ENCODE data around the gene MSH2.
"Not testable (repeated sequence)": the region's sequence is repeated elsewhere in the genome, so short reads cannot be mapped to it uniquely, and the experiment has no call there.

MSH2 gene
- 37.9 to 46.6 (median 41.3) reads per million in 4 experiments for total RNA-seq

- peak; percentile 88 for DNase-seq
Measured at GRCh38 chr2:47402805-47403608, at the start of gene MSH2. Gene MSH2 (plus strand): TSS chr2:47403156. CDS start chr2:47403192, 36 bp downstream.

GRCh38 chr2:47354013-47354847 lies 48.7 kb upstream of the MSH2 start:
- no peak for DNase-seq

DNA sequence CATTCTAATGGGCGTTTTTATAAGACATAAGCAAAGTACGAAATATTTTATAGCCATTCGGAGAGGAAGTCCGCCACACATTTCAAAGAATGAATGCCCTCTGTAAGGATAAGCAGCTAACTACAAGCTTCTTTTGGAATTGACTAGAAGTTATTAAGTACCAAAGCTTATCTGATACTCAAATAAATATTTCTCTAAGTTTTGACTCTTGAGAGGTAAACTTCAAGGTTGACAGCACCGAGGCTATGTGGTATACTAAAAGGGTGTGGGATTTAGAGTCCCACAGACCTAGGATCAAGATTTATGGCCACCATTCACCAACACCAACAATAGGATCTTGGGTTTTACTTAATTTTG lies 48.1 kb upstream of the MSH2 start:
- DNase-seq = no peak

DNA sequence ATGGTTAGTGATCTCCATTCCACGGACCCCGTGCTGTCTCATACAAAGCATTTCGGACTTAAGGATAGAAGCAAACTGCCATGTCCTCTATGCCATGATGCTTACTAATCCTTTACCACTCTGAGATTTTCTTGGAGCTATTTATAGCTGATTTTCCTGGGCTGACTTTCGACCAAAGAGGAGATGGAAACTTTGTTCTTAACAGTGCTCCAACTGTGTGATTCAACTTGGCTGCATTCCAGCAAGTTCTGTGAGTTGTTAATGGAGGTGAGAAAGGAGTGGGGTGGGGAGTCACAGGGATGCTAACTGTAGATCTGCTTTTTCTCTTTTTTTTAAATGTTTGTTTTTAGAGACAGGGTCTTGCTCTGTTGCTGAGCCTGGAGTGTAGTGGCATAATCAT lies 45.5 kb upstream of the MSH2 start:
- DNase-seq = no peak

GRCh38 chr2:47359375-47359868 lies 43.5 kb upstream of the MSH2 start:
- DNase-seq = no peak

DNA sequence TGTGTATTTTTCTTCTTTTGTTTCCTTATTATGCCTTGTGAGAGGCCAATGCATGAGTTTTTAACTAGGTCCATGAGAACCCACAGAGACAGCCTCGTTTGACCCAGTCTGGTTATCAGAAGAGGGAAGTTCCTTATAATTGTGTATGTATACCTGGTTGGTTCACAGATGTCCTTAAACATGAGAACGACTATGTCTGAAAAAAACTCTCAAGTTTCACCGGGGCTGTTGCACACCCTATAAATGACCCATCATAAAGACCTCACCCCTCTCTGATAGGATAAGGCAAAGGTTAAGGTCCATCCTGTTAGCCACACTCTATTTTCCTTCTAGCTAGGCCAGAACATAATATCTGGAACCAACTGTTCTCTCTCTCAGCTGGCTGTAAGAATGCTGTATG lies 42.7 kb upstream of the MSH2 start:
- DNase-seq = no peak

DNA sequence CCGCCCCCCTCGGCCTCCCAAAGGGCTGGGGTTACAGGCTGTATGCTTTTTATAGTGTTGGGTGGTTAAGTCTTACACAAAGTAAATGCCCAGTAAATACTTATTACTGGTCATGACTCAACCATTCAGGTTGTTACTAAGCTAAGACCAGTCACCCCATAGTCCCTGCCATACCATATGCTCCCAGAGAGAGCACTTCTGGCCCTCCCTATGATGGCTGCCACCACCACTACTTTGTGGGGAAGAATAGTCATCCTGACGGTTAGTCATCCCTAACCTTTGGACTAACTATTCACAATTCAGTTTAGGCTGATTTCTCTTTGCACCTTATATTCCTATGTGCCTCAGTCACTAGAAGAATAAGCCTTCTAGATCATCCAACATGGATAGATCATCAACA lies 42.0 kb upstream of the MSH2 start:
- no peak for DNase-seq

DNA sequence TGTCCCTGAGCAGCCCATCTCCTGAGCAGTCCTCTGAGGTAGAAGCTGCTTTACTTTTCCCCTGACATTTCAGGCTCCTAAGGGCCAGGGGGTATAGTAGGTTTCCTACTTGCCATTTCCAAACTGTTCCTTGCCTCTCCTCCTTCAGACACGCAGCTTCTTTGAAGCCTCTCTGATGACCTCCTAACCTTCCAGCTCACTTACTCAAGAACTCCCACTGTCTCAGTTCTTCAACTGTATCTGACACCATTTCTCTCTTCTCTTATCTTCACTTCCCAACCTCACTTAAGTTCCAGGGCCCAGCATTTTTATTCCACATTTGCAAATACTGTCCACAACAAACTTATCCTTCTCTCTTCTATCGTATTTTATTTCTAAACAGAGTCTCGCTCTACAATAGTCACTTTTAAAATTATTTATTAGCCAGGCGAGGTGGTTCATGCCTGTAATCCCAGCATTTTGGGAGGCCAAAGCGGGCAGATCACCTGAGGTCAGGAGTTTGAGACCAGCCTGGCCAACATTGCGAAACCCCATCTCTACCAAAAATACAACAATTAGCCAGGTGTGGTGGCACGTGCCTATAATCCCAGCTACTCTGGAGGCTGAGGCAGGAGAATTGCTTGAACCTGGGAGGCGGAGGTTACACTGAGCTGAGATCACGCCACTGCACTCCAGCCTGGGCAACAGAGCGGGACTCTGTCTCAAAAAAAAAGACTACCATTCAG lies 41.3 kb upstream of the MSH2 start:
- not testable (repeated sequence) for DNase-seq

DNA sequence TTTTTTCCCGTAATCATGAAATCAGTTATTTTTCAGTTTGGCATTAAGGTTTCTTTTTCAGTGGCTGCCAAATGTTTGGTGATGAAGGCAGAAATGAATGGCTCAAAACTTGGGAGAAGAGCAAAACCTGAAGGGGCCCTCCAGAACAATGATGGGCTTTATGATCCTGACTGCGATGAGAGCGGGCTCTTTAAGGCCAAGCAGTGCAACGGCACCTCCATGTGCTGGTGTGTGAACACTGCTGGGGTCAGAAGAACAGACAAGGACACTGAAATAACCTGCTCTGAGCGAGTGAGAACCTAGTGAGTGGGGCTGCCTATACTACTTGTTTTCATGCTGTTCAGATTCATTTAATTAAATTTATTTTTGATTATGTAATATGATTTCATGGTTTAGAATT lies 29.2 kb upstream of the MSH2 start:
- DNase-seq = no peak

DNA sequence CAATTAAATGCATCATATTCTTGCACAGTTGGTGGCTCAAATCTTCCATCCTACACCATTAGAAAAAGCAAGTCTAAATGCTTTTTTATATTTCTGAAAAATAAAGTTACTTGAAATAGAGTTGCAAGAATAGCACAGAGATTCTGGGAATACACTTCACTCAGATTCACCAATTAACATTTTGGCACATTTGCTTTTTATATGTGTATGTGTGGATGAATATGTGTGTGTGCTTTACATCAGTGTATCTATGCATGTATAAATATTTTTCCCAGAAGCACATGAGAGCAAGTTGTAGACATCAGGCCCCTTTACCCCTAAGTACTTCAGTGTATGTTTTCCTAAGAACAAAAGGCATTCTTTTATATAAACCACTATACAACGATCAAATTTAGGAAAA lies 27.6 kb upstream of the MSH2 start:
- DNase-seq = no peak

DNA sequence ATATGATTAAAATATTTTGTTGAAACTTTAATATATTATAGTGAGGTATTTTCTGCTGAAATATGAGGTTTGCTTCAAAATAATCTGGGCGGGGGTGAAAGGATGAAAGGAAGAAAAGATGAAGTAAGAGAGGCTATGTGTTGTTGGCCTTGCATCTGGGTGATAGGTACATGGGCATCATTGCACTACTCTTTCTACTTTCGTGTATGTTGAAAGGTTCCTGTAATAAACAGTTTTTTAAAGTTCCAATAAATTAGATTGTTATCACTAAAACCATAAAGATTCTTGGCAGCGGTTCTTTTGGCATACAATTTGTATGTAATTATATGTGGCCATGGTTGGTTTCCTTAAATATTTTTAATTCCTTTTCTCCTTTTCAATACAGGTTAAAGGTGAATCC lies 23.6 kb upstream of the MSH2 start:
- DNase-seq = no peak

DNA sequence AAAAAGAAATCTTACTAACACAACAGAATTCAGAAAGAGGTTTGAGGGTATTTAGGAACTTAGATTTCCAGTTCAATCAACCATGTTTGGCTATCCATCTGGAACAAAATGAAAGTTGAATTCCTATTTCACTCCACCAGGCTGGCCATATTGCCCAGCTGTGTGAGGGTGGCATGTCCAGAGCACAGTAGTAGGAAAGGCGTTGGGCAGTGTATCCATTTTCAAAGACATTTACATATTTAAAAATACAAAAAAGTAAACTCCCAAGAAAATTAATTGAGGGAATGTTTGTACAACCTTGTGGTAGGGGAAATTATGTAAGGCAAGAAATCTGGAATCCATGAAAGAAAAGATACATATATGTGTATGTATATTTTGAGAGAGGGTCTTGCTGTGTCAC lies 21.5 kb upstream of the MSH2 start:
- DNase-seq = no peak

GRCh38 chr2:47386551-47386950 lies 16.4 kb upstream of the MSH2 start:
- no peak for DNase-seq

GRCh38 chr2:47388888-47389287 lies 14.1 kb upstream of the MSH2 start:
- DNase-seq = no peak

- no peak for DNase-seq
Measured at GRCh38 chr2:47389692-47390091, 13.3 kb upstream of the MSH2 start.

GRCh38 chr2:47401789-47402554 lies 984 bp upstream of the MSH2 start:
- no peak for DNase-seq

DNA sequence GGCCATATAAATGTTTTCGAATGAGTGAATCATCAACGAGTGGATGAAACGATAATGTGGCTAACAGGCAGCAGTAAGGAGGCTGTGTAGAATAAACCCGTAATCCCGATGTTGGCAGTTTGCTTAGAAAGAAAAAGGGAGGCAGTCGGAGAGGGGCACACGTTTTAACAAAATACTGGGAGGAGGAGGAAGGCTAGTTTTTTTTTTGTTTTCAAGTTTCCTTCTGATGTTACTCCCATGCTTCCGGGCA lies 476 bp upstream of the MSH2 start:
- no peak for DNase-seq

GRCh38 chr2:47403609-47404193 lies 745 bp downstream of the MSH2 start:
- no peak for DNase-seq

DNA sequence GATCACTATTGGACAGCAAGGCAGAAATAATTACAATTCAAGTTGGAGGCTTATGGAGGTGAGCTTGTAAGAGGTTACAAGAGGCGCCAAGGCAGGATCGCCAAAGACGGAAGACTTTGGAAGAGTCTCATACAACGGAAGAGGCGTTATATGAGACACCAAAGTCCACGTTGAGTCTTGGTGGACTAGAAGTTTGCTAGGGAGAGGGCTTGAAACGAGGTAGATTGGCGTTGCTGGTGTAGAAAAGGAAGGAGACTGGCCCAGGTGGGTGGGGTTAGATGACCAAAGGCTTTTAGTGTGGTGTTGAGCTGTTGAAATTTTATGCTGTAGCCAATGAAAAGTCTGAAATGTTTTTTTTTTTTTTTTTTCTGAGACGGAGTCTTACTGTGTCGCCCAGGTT lies 1.4 kb downstream of the MSH2 start:
- no peak for DNase-seq

GRCh38 chr2:47405757-47406156 lies 2.8 kb downstream of the MSH2 start:
- DNase-seq = no peak

- DNase-seq = not testable (repeated sequence)
Measured at GRCh38 chr2:47406649-47407330, 3.8 kb downstream of the MSH2 start.

- not testable (repeated sequence) for DNase-seq
Measured at GRCh38 chr2:47407976-47408375, 5.0 kb downstream of the MSH2 start.

All from effector CD8-positive, alpha-beta T cell (primary cell).